ENCODE measurements around the gene CD36. TPM values are rescaled to one million over a fixed set of nuclear protein-coding genes. Genes with fewer than 3 reads are reported as not detected.

Gene CD36
- total RNA-seq, 1 donor from 2014 or later, result 1.7 TPM

GRCh38 chr7:80630608-80631405 is 7.6 kb upstream of the CD36 start:
- Mint-ChIP-seq H3K27ac (ENCODE audit: unreplicated experiment) (no peak overlapping the region), H3K36me3 (ENCODE audit: unreplicated experiment) (no peaks in the 10 kb centered on the region), H3K4me3 (ENCODE audit: unreplicated experiment) (no peak overlapping the region), H3K27me3 (ENCODE audit: unreplicated experiment) (no peaks in the 10 kb centered on the region), H3K4me1 (ENCODE audit: low read depth, unreplicated experiment) (peaks cover 31% of the 10 kb centered on the region), H3K9me3 (ENCODE audit: unreplicated experiment) (peaks cover 3% of the 10 kb centered on the region)
- DNase-seq, result no peak
- TF ChIP-seq CTCF (IDR thresholded peaks at IDR 0.05; ENCODE audit: partially characterized antibody, unreplicated experiment), result no peak

GRCh38 chr7:80631421-80631820 is 7.0 kb upstream of the CD36 start:
- Mint-ChIP-seq H3K9me3 (ENCODE audit: unreplicated experiment) (peaks cover 4% of the 10 kb centered on the region), H3K27me3 (ENCODE audit: unreplicated experiment) (no peaks in the 10 kb centered on the region), H3K4me1 (ENCODE audit: low read depth, unreplicated experiment) (peaks cover 32% of the 10 kb centered on the region), H3K4me3 (ENCODE audit: unreplicated experiment) (no peak overlapping the region), H3K27ac (ENCODE audit: unreplicated experiment) (no peak overlapping the region), H3K36me3 (ENCODE audit: unreplicated experiment) (no peaks in the 10 kb centered on the region)
- TF ChIP-seq CTCF (IDR thresholded peaks at IDR 0.05; ENCODE audit: partially characterized antibody, unreplicated experiment), result no peak
- no peak for DNase-seq

GRCh38 chr7:80632139-80632538 is 6.3 kb upstream of the CD36 start:
- Mint-ChIP-seq H3K27ac (ENCODE audit: unreplicated experiment) (no peak overlapping the region), H3K9me3 (ENCODE audit: unreplicated experiment) (peaks cover 4% of the 10 kb centered on the region), H3K4me3 (ENCODE audit: unreplicated experiment) (no peak overlapping the region), H3K27me3 (ENCODE audit: unreplicated experiment) (no peaks in the 10 kb centered on the region), H3K4me1 (ENCODE audit: low read depth, unreplicated experiment) (peaks cover 33% of the 10 kb centered on the region), H3K36me3 (ENCODE audit: unreplicated experiment) (no peaks in the 10 kb centered on the region)
- DNase-seq, result no peak
- TF ChIP-seq CTCF (IDR thresholded peaks at IDR 0.05; ENCODE audit: partially characterized antibody, unreplicated experiment), result no peak

GRCh38 chr7:80632819-80633218 is 5.6 kb upstream of the CD36 start:
- Mint-ChIP-seq H3K36me3 (ENCODE audit: unreplicated experiment) (no peaks in the 10 kb centered on the region), H3K27me3 (ENCODE audit: unreplicated experiment) (no peaks in the 10 kb centered on the region), H3K4me3 (ENCODE audit: unreplicated experiment) (no peak overlapping the region), H3K27ac (ENCODE audit: unreplicated experiment) (no peak overlapping the region), H3K4me1 (ENCODE audit: low read depth, unreplicated experiment) (peaks cover 34% of the 10 kb centered on the region), H3K9me3 (ENCODE audit: unreplicated experiment) (peaks cover 4% of the 10 kb centered on the region)
- no peak for TF ChIP-seq CTCF (IDR thresholded peaks at IDR 0.05; ENCODE audit: partially characterized antibody, unreplicated experiment)
- DNase-seq, result no peak

GRCh38 chr7:80634505-80634904 is 3.9 kb upstream of the CD36 start:
- H3K9me3 Mint-ChIP-seq (ENCODE audit: unreplicated experiment), result peaks cover 3% of the 10 kb centered on the region
- H3K4me1 Mint-ChIP-seq (ENCODE audit: low read depth, unreplicated experiment), result peaks cover 38% of the 10 kb centered on the region
- no peak overlapping the region for H3K27ac Mint-ChIP-seq (ENCODE audit: unreplicated experiment)
- no peak for TF ChIP-seq CTCF (IDR thresholded peaks at IDR 0.05; ENCODE audit: partially characterized antibody, unreplicated experiment)
- DNase-seq, result no peak
- no peak overlapping the region for H3K4me3 Mint-ChIP-seq (ENCODE audit: unreplicated experiment)
- H3K36me3 Mint-ChIP-seq (ENCODE audit: unreplicated experiment), result no peaks in the 10 kb centered on the region
- H3K27me3 Mint-ChIP-seq (ENCODE audit: unreplicated experiment), result no peaks in the 10 kb centered on the region

Data from glutamatergic neuron (in vitro differentiated cells).